Panc1 (cell line): ENCODE data around the gene MUC2.

Experiments used
- CTCF ChIP-seq: fragments of 450-650 bp; IDR thresholded peaks from 2 replicates; pipeline ENCODE4 v1.5.1; 2017; ENCODE audit warnings: mild to moderate bottlenecking
- REST ChIP-seq, 2 experiments: IDR thresholded peaks; 2 replicates each; pipeline ENCODE4 v1.6.1; 2011 to 2012; ENCODE audit warnings: low read depth in 2 of 2, control low read depth in 1 of 2, low read length in 1 of 2, mild to moderate bottlenecking in 1 of 2, moderate library complexity in 1 of 2; ENCODE audit not compliant: insufficient read depth in 1 of 2
- TCF7L2 ChIP-seq: IDR thresholded peaks from 2 replicates; pipeline ENCODE4 v1.6.1; 2011; ENCODE audit warnings: mild to moderate bottlenecking, low read depth, low read length, inconsistent platforms

- TF ChIP-seq REST (IDR thresholded peaks at IDR 0.05; ENCODE audit: insufficient read depth in 1 of 2, low read depth in 2 of 2, low read length in 1 of 2), result no peak
- no peak for TF ChIP-seq CTCF
- TF ChIP-seq TCF7L2, result no peak
These were observed 31.0 kb upstream of the MUC2 start for GRCh38 chr11:1043563-1044096.
